Measurements from ENCODE around the gene BRINP3. TPM values are rescaled to one million over a fixed set of nuclear protein-coding genes. Genes with fewer than 3 reads are reported as not detected.

BRINP3 gene
- total and polyA plus RNA-seq, 2 donors (not counting 3 experiments of a cell fraction or from before 2014, with no cell fraction given): not detected

- no peaks in the 10 kb centered on the region for H3K4me1 ChIP-seq (ENCODE audit: control insufficient read depth, extremely low read depth, insufficient read depth, low read length)
- H3K27me3 ChIP-seq (ENCODE audit: control insufficient read depth in 2 of 2, insufficient read depth in 2 of 2, low read length in 2 of 2): no peaks in the 10 kb centered on the region
- CTCF ChIA-PET: no interaction called here
- H3K4me3 ChIP-seq (replicated peaks in 1 of 3; ENCODE audit: insufficient read depth in 1 of 3, low read depth in 1 of 3, low read length in 3 of 3): no peak overlapping the region
- H3K79me2 ChIP-seq (ENCODE audit: control insufficient read depth, insufficient read depth, low read length): no peaks in the 10 kb centered on the region
- dilution Hi-C loops (cut with MboI; ENCODE audit: extremely low pct_ligation_motif_present, low sequenced_read_pairs): no loop called here
- POLR2A ChIA-PET: no interaction called here
- FAIRE-seq (no peak), DNase-seq (ENCODE audit: low read depth, low spot score) (no peak)
- no peak overlapping the region for H2AFZ ChIP-seq (ENCODE audit: low read depth, low read length)
- no peaks in the 10 kb centered on the region for H3K9me1 ChIP-seq (replicated peaks; ENCODE audit: control insufficient read depth, extremely low read depth, insufficient read depth, low read length)
- BruUV-seq (replicated peaks): no TSS peak
- H3K4me2 ChIP-seq (ENCODE audit: insufficient read depth, low read length): no peak overlapping the region
- TF ChIP-seq EZH2 (IDR thresholded peaks at IDR 0.05; ENCODE audit: borderline replicate concordance, low read depth, low read length, severe bottlenecking) (no peak), MAX (IDR thresholded peaks at IDR 0.05; ENCODE audit: insufficient read depth, insufficient read length) (no peak), POLR2A (IDR thresholded peaks at IDR 0.05; ENCODE audit: low read depth, low read length) (no peak), POLR2AphosphoS5 (IDR thresholded peaks at IDR 0.05; ENCODE audit: insufficient read depth, low read depth, low read length) (no peak), GATA2 (IDR thresholded peaks at IDR 0.05; ENCODE audit: insufficient read depth, insufficient read length, low read depth, low read length) (no peak), CTCF (IDR thresholded peaks at IDR 0.05; ENCODE audit: extremely low read depth in 1 of 2, insufficient read depth in 1 of 2, low read depth in 1 of 2, low read length in 2 of 2) (no peak), JUN (IDR thresholded peaks at IDR 0.05; ENCODE audit: borderline replicate concordance, insufficient read depth, insufficient read length, low read depth) (no peak), MYC (IDR thresholded peaks at IDR 0.05; ENCODE audit: low read depth, low read length) (no peak), FOS (IDR thresholded peaks at IDR 0.05; ENCODE audit: borderline replicate concordance, insufficient read depth, low read length) (no peak)
- H4K20me1 ChIP-seq (replicated peaks; ENCODE audit: control insufficient read depth, extremely low read depth, insufficient read depth, low read length): no peaks in the 10 kb centered on the region
- H3K36me3 ChIP-seq (ENCODE audit: control insufficient read depth in 2 of 2, extremely low read depth in 1 of 2, insufficient read depth in 2 of 2, low read length in 2 of 2): no peaks in the 10 kb centered on the region
- no peak overlapping the region for H3K27ac ChIP-seq (ENCODE audit: insufficient read depth, low read depth, low read length)
- no peaks in the 10 kb centered on the region for H3K9me3 ChIP-seq (replicated peaks; ENCODE audit: control insufficient read depth, insufficient read depth, low read length)
- no peak overlapping the region for H3K9ac ChIP-seq (replicated peaks; ENCODE audit: extremely low read depth, insufficient read depth, low read length)
- intact Hi-C loops (cut with micrococcal nuclease): no loop called here
Observed at GRCh38 chr1:190154744-190155143, 322.9 kb downstream of the BRINP3 start.

Data from endothelial cell of umbilical vein (primary cell).